Activated B cell treated with CpG ODN at 0.5 μM for 24 hours (primary cell): ENCODE measurements around the gene NSDHL. TPM values are rescaled to one million over a fixed set of nuclear protein-coding genes. Genes with fewer than 3 reads are reported as not detected.
A peak's percentile ranks its signal among the peaks of the same experiment; 100 is the strongest.
"Not testable (repeated sequence)": the region's sequence is repeated elsewhere in the genome, so short reads cannot be mapped to it uniquely, and the experiment has no call there.

ENCODE experiments used
- ATAC-seq: fragments of 200-7000 bp; cut with Tn5 transposase; one replicate; pipeline ENCODE4 v1.10.0; 2021; ENCODE audit warnings: low read depth, mild to moderate bottlenecking, moderate library complexity
- CTCF ChIA-PET: fragments of 350-600 bp; sonication (Branson Sonifier 250); formaldehyde crosslinking; loops from one replicate; lab custom pipeline; 2021; ENCODE audit warnings: antibody characterized with exemption; lab: Charles Lee
- POLR2A ChIA-PET: fragments of 350-600 bp; sonication (Branson Sonifier 250); formaldehyde crosslinking; loops from one replicate; lab custom pipeline; 2021; ENCODE audit warnings: antibody characterized with exemption; lab: Charles Lee
- DNase-seq: peaks from one replicate; pipeline ENCODE4 v3.0.0; 2022
- H3K27ac Mint-ChIP-seq: one replicate; pipeline ENCODE4 v1.8.0; 2020; ENCODE audit warnings: mixed read lengths
- H3K27me3 Mint-ChIP-seq: one replicate; pipeline ENCODE4 v1.8.0; 2021; ENCODE audit warnings: mixed read lengths
- H3K36me3 Mint-ChIP-seq: one replicate; pipeline ENCODE4 v1.8.0; 2021; ENCODE audit warnings: low read depth, mixed read lengths
- H3K4me1 Mint-ChIP-seq: one replicate; pipeline ENCODE4 v1.8.0; 2021; ENCODE audit warnings: mixed read lengths
- H3K4me3 Mint-ChIP-seq: one replicate; pipeline ENCODE4 v1.8.0; 2020; ENCODE audit warnings: mild to moderate bottlenecking, mixed read lengths
- H3K9me3 Mint-ChIP-seq: one replicate; pipeline ENCODE4 v1.8.0; 2020; ENCODE audit warnings: mixed read lengths
- CTCF ChIP-seq: fragments of 200-600 bp; IDR thresholded peaks from one replicate; pipeline ENCODE4 v1.8.0; 2022; ENCODE audit warnings: antibody characterized with exemption, mild to moderate bottlenecking
- intact Hi-C: fragments of 100-400 bp; cut with micrococcal nuclease; formaldehyde crosslinking; loops from one replicate; pipeline ENCODE4 v1.15.1; 2024
- total RNA-seq: library from RNA; stranded (reverse); gene quantifications from 2 replicates; pipeline ENCODE4 v1.2.3, GENCODE V29; 2022

Gene NSDHL
- total RNA-seq, 1 donor from 2014 or later: 18.4 TPM

- Mint-ChIP-seq H3K27me3 (no peaks in the 10 kb centered on the region), H3K4me3 (peak overlapping the region; percentile 94), H3K27ac (peak overlapping the region; percentile 94), H3K9me3 (no peaks in the 10 kb centered on the region), H3K36me3 (peaks cover 24% of the 10 kb centered on the region), H3K4me1 (peaks cover 29% of the 10 kb centered on the region)
- POLR2A ChIA-PET: interaction anchor here (1.2 kb wide), 1 partner anchor 1435 kb away, joined by 6 read pairs; the partner anchor contains the start of gene VMA21
- ATAC-seq: no peak
- TF ChIP-seq CTCF: no peak
- DNase-seq: no peak
- CTCF ChIA-PET: interaction anchor here (1.0 kb wide), 1 partner anchor 110 kb away, joined by 3 read pairs; no protein-coding TSS in a partner anchor
- intact Hi-C loops: loop anchor here (2.0 kb wide), 1 partner anchor 1435 kb away; the partner anchor contains the start of gene VMA21
These were observed 528 bp downstream of the NSDHL start for GRCh38 chrX:152831391-152831790.

GRCh38 chrX:152832520-152832919, 1.7 kb downstream of the NSDHL start:
- H3K4me3 Mint-ChIP-seq: peak overlapping the region; percentile 44
- intact Hi-C loops: no loop called here
- peaks cover 29% of the 10 kb centered on the region for H3K4me1 Mint-ChIP-seq
- ChIA-PET POLR2A (no interaction called here), CTCF (no interaction called here)
- H3K9me3 Mint-ChIP-seq: no peaks in the 10 kb centered on the region
- no peaks in the 10 kb centered on the region for H3K27me3 Mint-ChIP-seq
- no peak for TF ChIP-seq CTCF
- peaks cover 22% of the 10 kb centered on the region for H3K36me3 Mint-ChIP-seq
- no peak for ATAC-seq
- no peak overlapping the region for H3K27ac Mint-ChIP-seq
- DNase-seq: no peak

- no peaks in the 10 kb centered on the region for H3K9me3 Mint-ChIP-seq
- H3K4me3 Mint-ChIP-seq: peak overlapping the region; percentile 3
- no peak for TF ChIP-seq CTCF
- POLR2A ChIA-PET: no interaction called here
- intact Hi-C loops: no loop called here
- H3K36me3 Mint-ChIP-seq: peaks cover 22% of the 10 kb centered on the region
- H3K27ac Mint-ChIP-seq: no peak overlapping the region
- no peak for DNase-seq
- ATAC-seq: no peak
- H3K4me1 Mint-ChIP-seq: peaks cover 30% of the 10 kb centered on the region
- CTCF ChIA-PET: no interaction called here
- H3K27me3 Mint-ChIP-seq: no peaks in the 10 kb centered on the region
These were observed 2.5 kb downstream of the NSDHL start for GRCh38 chrX:152833378-152833777.

GRCh38 chrX:152835470-152835869, 4.6 kb downstream of the NSDHL start:
- H3K27me3 Mint-ChIP-seq, H3K27ac Mint-ChIP-seq, intact Hi-C loops, CTCF ChIA-PET, ATAC-seq, POLR2A ChIA-PET, H3K9me3 Mint-ChIP-seq, DNase-seq, H3K4me3 Mint-ChIP-seq: not testable (repeated sequence)
- Mint-ChIP-seq H3K4me1 (peaks cover 27% of the 10 kb centered on the region), H3K36me3 (peaks cover 19% of the 10 kb centered on the region)

- Mint-ChIP-seq H3K4me3 (no peak overlapping the region), H3K4me1 (peaks cover 9% of the 10 kb centered on the region), H3K36me3 (peaks cover 16% of the 10 kb centered on the region), H3K27me3 (no peaks in the 10 kb centered on the region), H3K9me3 (no peaks in the 10 kb centered on the region), H3K27ac (no peak overlapping the region)
- TF ChIP-seq CTCF: no peak
- CTCF ChIA-PET: no interaction called here
- DNase-seq: no peak
- no peak for ATAC-seq
- intact Hi-C loops: no loop called here
- POLR2A ChIA-PET: no interaction called here
These were observed 12.0 kb downstream of the NSDHL start for GRCh38 chrX:152842772-152843338.
